Measurements from ENCODE around the gene ENTPD7.

ENTPD7 gene, protein sequence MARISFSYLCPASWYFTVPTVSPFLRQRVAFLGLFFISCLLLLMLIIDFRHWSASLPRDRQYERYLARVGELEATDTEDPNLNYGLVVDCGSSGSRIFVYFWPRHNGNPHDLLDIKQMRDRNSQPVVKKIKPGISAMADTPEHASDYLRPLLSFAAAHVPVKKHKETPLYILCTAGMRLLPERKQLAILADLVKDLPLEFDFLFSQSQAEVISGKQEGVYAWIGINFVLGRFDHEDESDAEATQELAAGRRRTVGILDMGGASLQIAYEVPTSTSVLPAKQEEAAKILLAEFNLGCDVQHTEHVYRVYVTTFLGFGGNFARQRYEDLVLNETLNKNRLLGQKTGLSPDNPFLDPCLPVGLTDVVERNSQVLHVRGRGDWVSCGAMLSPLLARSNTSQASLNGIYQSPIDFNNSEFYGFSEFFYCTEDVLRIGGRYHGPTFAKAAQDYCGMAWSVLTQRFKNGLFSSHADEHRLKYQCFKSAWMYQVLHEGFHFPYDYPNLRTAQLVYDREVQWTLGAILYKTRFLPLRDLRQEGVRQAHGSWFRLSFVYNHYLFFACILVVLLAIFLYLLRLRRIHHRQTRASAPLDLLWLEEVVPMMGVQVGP

DNA sequence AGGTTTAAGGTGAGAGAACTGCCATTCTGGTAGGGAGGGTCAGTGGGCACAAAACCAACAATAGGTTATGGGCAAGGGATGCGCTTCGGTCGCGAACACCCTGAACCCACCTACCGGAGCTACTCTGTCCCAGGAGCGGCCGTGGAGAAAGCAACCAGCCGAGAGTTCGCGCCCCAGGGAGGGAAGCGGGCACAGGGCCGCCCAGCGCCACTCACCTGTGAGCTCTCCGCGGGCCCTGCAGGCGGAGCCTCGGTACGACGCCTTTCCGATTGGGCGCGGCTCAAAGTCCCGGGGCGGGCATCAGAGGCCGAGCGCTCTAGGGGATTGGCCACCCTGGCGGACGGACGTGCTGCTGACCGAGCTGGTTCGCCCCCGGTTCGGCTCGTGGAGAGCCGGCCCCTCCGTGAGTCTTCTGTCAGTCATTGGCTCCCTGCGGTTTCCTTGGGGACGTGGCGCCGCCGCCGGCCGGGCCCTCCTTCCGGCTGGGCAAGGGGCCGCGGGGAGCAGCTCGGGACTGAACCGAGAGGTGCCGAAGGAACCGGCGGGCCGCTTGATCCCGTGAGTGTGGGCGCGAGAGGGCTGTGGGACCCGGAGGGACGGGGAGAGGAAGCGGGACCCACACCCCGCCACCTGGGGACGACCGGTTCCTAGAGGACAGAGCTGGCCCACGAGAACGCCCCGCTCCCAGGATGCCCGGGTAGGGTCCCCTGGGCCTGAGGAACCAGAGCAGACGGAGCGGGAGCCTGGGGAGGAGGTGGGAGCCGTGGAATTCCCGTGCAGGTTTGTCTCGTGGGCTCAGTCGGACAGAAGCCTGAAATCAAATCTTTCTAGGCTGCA is at the start of gene ENTPD7:
TSS of gene ENTPD7 (plus strand) at position 479 of the 837 bp plus-strand sequence. CDS start 448 bp downstream, outside the sequence.
- TF ChIP-seq, protein P1, sequence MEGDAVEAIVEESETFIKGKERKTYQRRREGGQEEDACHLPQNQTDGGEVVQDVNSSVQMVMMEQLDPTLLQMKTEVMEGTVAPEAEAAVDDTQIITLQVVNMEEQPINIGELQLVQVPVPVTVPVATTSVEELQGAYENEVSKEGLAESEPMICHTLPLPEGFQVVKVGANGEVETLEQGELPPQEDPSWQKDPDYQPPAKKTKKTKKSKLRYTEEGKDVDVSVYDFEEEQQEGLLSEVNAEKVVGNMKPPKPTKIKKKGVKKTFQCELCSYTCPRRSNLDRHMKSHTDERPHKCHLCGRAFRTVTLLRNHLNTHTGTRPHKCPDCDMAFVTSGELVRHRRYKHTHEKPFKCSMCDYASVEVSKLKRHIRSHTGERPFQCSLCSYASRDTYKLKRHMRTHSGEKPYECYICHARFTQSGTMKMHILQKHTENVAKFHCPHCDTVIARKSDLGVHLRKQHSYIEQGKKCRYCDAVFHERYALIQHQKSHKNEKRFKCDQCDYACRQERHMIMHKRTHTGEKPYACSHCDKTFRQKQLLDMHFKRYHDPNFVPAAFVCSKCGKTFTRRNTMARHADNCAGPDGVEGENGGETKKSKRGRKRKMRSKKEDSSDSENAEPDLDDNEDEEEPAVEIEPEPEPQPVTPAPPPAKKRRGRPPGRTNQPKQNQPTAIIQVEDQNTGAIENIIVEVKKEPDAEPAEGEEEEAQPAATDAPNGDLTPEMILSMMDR (IDR thresholded peaks at IDR 0.05; ENCODE audit: borderline replicate concordance, control extremely low read depth, extremely low read depth, insufficient read depth, missing control alignments) = no peak
- DNase-seq (ENCODE audit: low spot score) = peak; percentile 99
- in situ Hi-C loops (cut with MboI; ENCODE audit: low sequenced_read_pairs, unreplicated experiment) = no loop called here

DNA sequence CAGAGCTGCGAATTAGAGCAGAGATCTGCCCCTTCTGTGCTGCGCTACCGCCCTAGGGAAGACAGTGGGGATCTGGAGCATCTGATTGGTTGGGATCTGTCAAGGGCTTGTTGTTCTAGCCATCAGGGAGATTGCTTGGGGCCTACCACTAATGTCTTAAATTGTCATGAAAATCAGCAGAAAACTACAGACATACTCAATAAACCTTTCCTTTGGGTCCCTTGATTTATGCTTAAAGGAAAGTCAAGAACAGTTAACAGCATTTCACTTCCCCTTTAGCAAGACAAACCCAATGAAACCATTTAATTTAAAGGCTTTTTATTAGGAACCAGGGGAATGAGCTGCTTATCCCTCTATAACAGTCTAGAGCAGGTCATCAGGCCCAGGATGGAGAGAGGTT is 49.1 kb upstream of the ENTPD7 start:
- TF ChIP-seq, protein P1 (IDR thresholded peaks at IDR 0.05; ENCODE audit: borderline replicate concordance, control extremely low read depth, extremely low read depth, insufficient read depth, missing control alignments) = no peak
- DNase-seq (ENCODE audit: low spot score) = no peak
- in situ Hi-C loops (cut with MboI; ENCODE audit: low sequenced_read_pairs, unreplicated experiment) = loop anchor here (10.0 kb wide), 3 partner anchors 45 to 215 kb away; partner anchors contain the start of gene GOT1

DNA sequence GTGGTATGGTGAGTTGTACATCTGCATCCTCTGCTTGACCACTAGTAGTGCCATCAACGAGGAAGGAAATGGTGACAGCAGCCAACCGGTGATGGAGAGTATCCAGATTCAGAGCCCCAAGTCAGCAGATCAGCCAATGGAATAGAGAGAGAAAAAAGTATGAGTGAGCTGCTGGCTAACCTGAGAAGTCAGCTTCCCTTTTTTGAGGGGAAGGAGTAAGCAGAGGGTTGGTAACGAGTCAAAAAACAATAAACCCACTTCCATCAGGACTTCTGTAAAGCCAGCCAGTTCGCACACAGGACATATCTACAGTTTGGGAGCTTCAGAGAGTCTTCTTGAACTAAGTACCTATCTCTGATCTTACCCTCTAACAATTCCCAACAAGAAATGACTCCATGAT is 48.0 kb upstream of the ENTPD7 start:
- in situ Hi-C loops (cut with MboI; ENCODE audit: low sequenced_read_pairs, unreplicated experiment) = loop anchor here (10.0 kb wide), 3 partner anchors 47 to 217 kb away; partner anchors contain the start of gene GOT1
- TF ChIP-seq, protein P1 (IDR thresholded peaks at IDR 0.05; ENCODE audit: borderline replicate concordance, control extremely low read depth, extremely low read depth, insufficient read depth, missing control alignments) = no peak
- no peak for DNase-seq (ENCODE audit: low spot score)

DNA sequence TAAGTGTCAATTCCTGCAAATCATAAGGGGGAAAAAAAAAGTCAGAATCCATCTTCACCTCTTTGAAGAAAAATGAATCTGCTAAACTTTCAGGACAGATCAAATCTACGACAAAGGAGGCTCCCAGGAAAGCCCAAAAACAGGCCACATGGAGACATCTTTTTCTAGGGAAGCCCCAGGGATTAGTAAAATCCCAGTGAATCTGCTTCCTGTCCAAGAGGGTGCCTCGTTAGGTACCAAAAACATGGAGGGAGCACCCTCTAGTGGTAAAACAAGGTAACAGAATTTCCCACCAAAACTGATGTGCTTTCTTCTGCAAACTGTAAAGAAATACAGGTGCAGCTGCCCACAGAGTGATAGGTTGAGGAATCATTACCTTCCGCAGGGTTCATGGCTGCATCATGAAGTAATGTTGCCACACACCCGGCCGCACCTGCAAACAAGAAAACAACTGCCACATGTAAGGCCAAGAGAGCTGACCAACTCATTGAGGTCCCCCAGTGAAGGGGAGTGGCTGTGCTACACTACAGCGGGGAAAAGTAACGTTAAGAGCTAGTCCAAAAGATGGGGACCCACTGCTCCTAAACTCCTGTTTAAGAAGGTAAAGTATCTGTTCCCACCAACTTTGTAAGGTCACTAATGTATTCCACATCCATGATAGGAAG is 47.0 kb upstream of the ENTPD7 start:
- in situ Hi-C loops (cut with MboI; ENCODE audit: low sequenced_read_pairs, unreplicated experiment) = loop anchor here (10.0 kb wide), 3 partner anchors 47 to 217 kb away; partner anchors contain the start of gene GOT1
- TF ChIP-seq, protein P1 (IDR thresholded peaks at IDR 0.05; ENCODE audit: borderline replicate concordance, control extremely low read depth, extremely low read depth, insufficient read depth, missing control alignments) = peak; percentile 64
- DNase-seq (ENCODE audit: low spot score) = peak; percentile 69

DNA sequence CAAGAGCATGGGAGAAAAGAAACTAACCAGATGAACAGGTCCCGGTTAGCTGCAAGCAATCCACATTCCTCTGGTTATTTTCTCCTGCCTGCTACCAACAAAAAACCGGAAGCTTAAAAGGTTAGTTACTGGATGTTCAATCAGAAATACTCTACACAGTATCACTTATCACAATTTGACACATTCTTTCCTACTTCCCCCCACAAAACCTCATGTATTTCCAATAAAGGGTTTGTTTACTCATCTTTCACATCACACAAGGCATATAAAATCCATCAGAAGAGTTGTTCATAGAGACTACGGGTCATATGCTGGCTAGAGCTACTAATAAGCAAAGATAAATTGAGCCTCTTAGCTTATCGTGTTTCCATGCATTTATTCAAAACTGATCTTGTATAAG is 43.9 kb upstream of the ENTPD7 start:
- in situ Hi-C loops (cut with MboI; ENCODE audit: low sequenced_read_pairs, unreplicated experiment) = loop anchor here (10.0 kb wide), 3 partner anchors 51 to 221 kb away; partner anchors contain the start of gene GOT1
- DNase-seq (ENCODE audit: low spot score) = no peak
- TF ChIP-seq, protein P1 (IDR thresholded peaks at IDR 0.05; ENCODE audit: borderline replicate concordance, control extremely low read depth, extremely low read depth, insufficient read depth, missing control alignments) = no peak

All from GM13976 (cell line).